Gastroesophageal sphincter (tissue), 4 donors: ENCODE measurements around the gene PDIA3. TPM values are rescaled to one million over a fixed set of nuclear protein-coding genes. Genes with fewer than 3 reads are reported as not detected.
"Not testable (repeated sequence)": the region's sequence is repeated elsewhere in the genome, so short reads cannot be mapped to it uniquely, and the experiment has no call there.

Experiments used
- ATAC-seq: fragments of 150-250 bp; one replicate; pipeline ENCODE4 v1.9.1; 2016; ENCODE audit warnings: mild to moderate bottlenecking, moderate library complexity
- H3K27ac ChIP-seq, 4 donors: fragments of 200-600 bp; sonication (generic) in 3 of 4; 1 replicate in 3 of 4; 2 replicates in 1 of 4; pipeline ENCODE4 v1.5.1; 2016 to 2019
- H3K27me3 ChIP-seq: fragments of 200-600 bp; sonication (generic); one replicate; pipeline ENCODE4 v1.5.1; 2019
- H3K36me3 ChIP-seq, 2 donors: fragments of 200-600 bp; sonication (generic); one replicate each; pipeline ENCODE4 v1.5.1; 2019; ENCODE audit warnings: control low read depth in 1 of 2
- H3K4me1 ChIP-seq, 3 donors: fragments of 200-600 bp; sonication (generic); 1 replicate in 2 of 3; 2 replicates in 1 of 3; pipeline ENCODE4 v1.5.1; 2016 to 2019; ENCODE audit warnings: control low read depth in 2 of 3
- H3K4me3 ChIP-seq, 2 donors: fragments of 200-600 bp; sonication (generic); one replicate each; pipeline ENCODE4 v1.5.1; 2019; ENCODE audit warnings: mild to moderate bottlenecking in 1 of 2, moderate library complexity in 1 of 2
- H3K9me3 ChIP-seq, 3 donors: fragments of 200-600 bp; sonication (generic); one replicate each; pipeline ENCODE4 v1.5.1; 2017 to 2019; ENCODE audit warnings: control low read depth in 2 of 3
- EP300 ChIP-seq: sonication (generic); formaldehyde crosslinking; IDR thresholded peaks from one replicate; pipeline ENCODE4 v1.6.1; 2017; ENCODE audit warnings: antibody characterized with exemption, mild to moderate bottlenecking
- POLR2A ChIP-seq, 2 donors: fragments of 450-650 bp; IDR thresholded peaks; one replicate each; pipeline ENCODE4 v1.6.1; 2017; ENCODE audit warnings: antibody characterized with exemption in 2 of 2, mild to moderate bottlenecking in 2 of 2, moderate library complexity in 1 of 2
- POLR2AphosphoS5 ChIP-seq: sonication (generic); formaldehyde crosslinking; IDR thresholded peaks from one replicate; pipeline ENCODE4 v1.6.1; 2017; ENCODE audit warnings: antibody characterized with exemption
- WGBS, 2 donors: methylation state at CpG; one replicate each; pipeline ENCODE4 v1.1.5; 2018; ENCODE audit warnings: low coverage in 1 of 2; 5-methylcytosine and 5-hydroxymethylcytosine counted together
- small RNA-seq, 4 donors: library from RNA; depleted of rRNA; stranded (forward); fragments of <200 nt; gene quantifications; one replicate each; pipeline ENCODE3, GENCODE V24; 2016
- total RNA-seq, 4 donors: library from RNA; depleted of rRNA; stranded (reverse); fragments of >200 nt; gene quantifications; one replicate each; pipeline ENCODE4 v1.1.0, GENCODE V29; 2016
- TF ChIP-seq, protein P1 (sequence below), 4 experiments: fragments of 200-600 bp in 2 of 4; fragments of 450-650 bp in 2 of 4; sonication (generic) in 1 of 4; IDR thresholded peaks; one replicate each; pipeline ENCODE4 v1.5.1; 2017 to 2019; ENCODE audit warnings: antibody characterized with exemption in 4 of 4, mild to moderate bottlenecking in 2 of 4, moderate library complexity in 2 of 4

The PDIA3 gene
- total RNA-seq, 4 donors from 2014 or later, result 85.3 to 141 (median 113) TPM

DNA sequence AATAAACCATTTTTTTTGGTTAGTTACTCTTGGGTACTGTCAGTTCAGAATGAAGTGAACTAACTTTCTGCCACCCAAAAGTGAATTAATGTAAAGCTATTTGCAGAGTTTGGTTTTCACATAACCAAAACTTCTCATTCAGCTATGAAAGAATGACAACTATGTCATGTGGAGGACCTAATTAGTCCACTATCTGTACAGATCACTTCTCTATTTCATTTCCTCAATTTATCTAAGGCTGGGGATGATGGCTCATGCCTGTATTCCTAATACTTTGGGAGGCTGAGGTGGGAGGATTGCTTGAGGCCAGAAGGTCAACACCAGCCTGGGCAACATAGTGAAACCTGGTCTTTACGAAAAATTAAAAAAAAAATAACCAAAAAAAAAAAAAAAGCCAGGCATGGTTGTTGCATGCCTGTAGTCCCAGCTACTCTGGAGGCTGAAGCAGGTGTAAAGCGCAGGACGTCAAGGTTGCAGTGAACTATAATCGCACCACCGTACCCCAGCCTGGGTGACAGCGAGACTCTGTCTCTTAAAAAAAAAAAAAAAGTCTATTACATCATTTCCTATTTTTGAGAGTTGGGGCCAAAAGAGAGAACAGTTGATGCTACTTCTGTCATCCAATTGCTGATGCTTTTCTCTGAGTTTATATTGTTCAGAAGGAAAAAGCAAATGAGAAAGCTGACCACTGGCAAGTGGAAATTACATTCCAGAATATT is 62.9 kb downstream of the PDIA3 start:
- Histone ChIP-seq H3K27me3 (no peaks in the 10 kb centered on the region), H3K27ac (no peak overlapping the region)
- TF ChIP-seq POLR2A (IDR thresholded peaks at IDR 0.05) (no peak), EP300 (no peak), POLR2AphosphoS5 (no peak)
- TF ChIP-seq, protein P1, sequence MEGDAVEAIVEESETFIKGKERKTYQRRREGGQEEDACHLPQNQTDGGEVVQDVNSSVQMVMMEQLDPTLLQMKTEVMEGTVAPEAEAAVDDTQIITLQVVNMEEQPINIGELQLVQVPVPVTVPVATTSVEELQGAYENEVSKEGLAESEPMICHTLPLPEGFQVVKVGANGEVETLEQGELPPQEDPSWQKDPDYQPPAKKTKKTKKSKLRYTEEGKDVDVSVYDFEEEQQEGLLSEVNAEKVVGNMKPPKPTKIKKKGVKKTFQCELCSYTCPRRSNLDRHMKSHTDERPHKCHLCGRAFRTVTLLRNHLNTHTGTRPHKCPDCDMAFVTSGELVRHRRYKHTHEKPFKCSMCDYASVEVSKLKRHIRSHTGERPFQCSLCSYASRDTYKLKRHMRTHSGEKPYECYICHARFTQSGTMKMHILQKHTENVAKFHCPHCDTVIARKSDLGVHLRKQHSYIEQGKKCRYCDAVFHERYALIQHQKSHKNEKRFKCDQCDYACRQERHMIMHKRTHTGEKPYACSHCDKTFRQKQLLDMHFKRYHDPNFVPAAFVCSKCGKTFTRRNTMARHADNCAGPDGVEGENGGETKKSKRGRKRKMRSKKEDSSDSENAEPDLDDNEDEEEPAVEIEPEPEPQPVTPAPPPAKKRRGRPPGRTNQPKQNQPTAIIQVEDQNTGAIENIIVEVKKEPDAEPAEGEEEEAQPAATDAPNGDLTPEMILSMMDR (IDR thresholded peaks at IDR 0.05), result no peak

DNA sequence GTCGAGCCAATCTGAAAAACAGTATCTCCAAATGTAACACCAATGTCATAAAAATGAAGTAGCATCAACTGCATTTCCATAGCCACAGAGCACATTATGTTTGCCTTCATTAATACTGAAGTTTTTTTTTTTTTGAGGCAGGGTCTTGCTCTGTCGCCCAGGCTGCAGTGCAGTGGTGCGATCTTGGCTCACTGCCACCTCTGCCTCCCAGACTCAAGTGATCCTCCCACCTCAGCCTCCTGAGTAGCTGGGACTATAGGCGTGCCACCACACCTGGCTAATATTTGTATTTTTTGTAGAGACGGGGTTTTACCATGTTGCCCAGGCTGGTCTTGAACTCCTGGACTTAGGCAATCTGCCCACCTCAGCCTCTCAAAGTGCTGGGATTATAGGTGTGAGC is 68.8 kb downstream of the PDIA3 start:
- not testable (repeated sequence) for H3K4me3 ChIP-seq, H3K27ac ChIP-seq, ATAC-seq, H3K9me3 ChIP-seq, H3K27me3 ChIP-seq
- WGBS, 2 donors, result 97 to 98% methylated on average over 4 to 5 of the region's 5 CpGs
- Histone ChIP-seq H3K36me3 (peaks cover 0 to 82% of the 10 kb centered on the region in 2 donors), H3K4me1 (peaks cover 0 to 26% (median 0%) of the 10 kb centered on the region in 3 donors)

More for the DNA sequence above, 62.9 kb downstream of the PDIA3 start:
- Histone ChIP-seq H3K4me1 (peaks cover 0 to 7% (median 0%) of the 10 kb centered on the region in 3 donors), H3K9me3 (no peaks in the 10 kb centered on the region), H3K4me3 (no peak overlapping the region), H3K36me3 (peaks cover 0 to 100% of the 10 kb centered on the region in 2 donors)
- no peak for ATAC-seq
- WGBS, 2 donors, result 86 to 100% methylated on average over 5 of the region's 6 CpGs

DNA sequence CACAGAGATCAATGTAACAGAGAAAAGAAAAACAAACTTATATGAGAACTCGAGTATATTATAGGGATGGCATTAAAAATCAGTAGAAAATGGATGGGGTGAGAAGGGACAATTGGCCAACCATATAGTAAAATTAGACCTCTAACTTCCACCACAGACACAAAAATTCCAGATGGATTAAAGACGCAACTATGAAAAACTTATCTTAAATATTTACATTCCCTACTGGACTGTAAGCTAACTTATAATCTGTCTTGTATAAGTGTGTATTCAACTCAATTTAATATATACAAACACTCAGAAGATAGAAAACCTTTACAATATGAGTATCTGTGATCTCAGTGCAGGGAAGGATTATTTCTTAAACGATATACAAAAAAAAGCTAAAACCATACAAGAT is 75.3 kb downstream of the PDIA3 start:
- H3K36me3 ChIP-seq, result peaks cover 0 to 19% of the 10 kb centered on the region in 2 donors
- H3K27me3 ChIP-seq, result no peaks in the 10 kb centered on the region
- TF ChIP-seq POLR2AphosphoS5 (no peak), EP300 (no peak), POLR2A (IDR thresholded peaks at IDR 0.05) (no peak)
- TF ChIP-seq, protein P1 (IDR thresholded peaks at IDR 0.05), result no peak
- H3K9me3 ChIP-seq, result no peaks in the 10 kb centered on the region
- peaks cover 4 to 70% (median 18%) of the 10 kb centered on the region in 3 donors for H3K4me1 ChIP-seq
- no peak overlapping the region for H3K27ac ChIP-seq
- 10 to 29% methylated on average over 3 of the region's 3 CpGs for WGBS, 2 donors
- H3K4me3 ChIP-seq, result no peak overlapping the region
- no peak for ATAC-seq

Small RNA genes within 50 kb of the gene (small RNA-seq; reads per million reads assigned to genes)
- gene MIR1282 (0 reads per million in 4 donors), gene RNU6-353P (0 reads per million in 4 donors), gene RNU6-354P (0 reads per million in 4 donors)

Other genes with a start within 250 kb of the PDIA3 start
- gene MAP1A, start 228.8 kb upstream of the PDIA3 start, total RNA-seq, result 10 to 100 TPM; 28.9 to 59.1 (median 35.1) TPM
- gene PPIP5K1, start 156.2 kb upstream of the PDIA3 start, total RNA-seq, result 10 to 100 TPM; 16.7 to 44.7 (median 22.1) TPM
- gene CKMT1B, start 152.4 kb upstream of the PDIA3 start, total RNA-seq, result 1 to 10 TPM in 2 of 4 donors, not detected in 2; 6.4 to 7.8 TPM
- gene STRC, start 127.6 kb upstream of the PDIA3 start, total RNA-seq, result under 1 TPM in 1 of 4 donors, not detected in 3; 0.40 TPM
- 1 to 10 TPM in 3 of 4 donors, under 1 TPM in 1; 0.15 to 3.1 (median 2.1) TPM for gene CATSPER2, start 97.6 kb upstream of the PDIA3 start, total RNA-seq
- under 1 TPM in 2 of 4 donors, not detected in 2; 0.40 to 0.62 TPM for gene CKMT1A, start 52.6 kb upstream of the PDIA3 start, total RNA-seq
- 1 to 10 TPM; 5.1 to 6.6 (median 5.8) TPM for gene ELL3, start 30.5 kb downstream of the PDIA3 start, total RNA-seq
- 100 to 1,000 TPM; 518 to 789 (median 702) TPM for gene SERF2, start 45.9 kb downstream of the PDIA3 start, total RNA-seq
- gene SERINC4, start 53.8 kb downstream of the PDIA3 start, total RNA-seq, result under 1 TPM in 1 of 4 donors, not detected in 3; 0.39 TPM
- 1 to 10 TPM; 3.7 to 8.4 (median 7.7) TPM for gene HYPK, start 54.2 kb downstream of the PDIA3 start, total RNA-seq
- 10 to 100 TPM; 16.5 to 27.2 (median 19.7) TPM for gene MFAP1, start 78.3 kb downstream of the PDIA3 start, total RNA-seq
- gene WDR76, start 80.6 kb downstream of the PDIA3 start, total RNA-seq, result 10 to 100 TPM in 2 of 4 donors, 1 to 10 TPM in 2; 6.4 to 11.4 (median 10.1) TPM